ENCODE measurements around the gene C9orf50.
"Not testable (repeated sequence)": the region's sequence is repeated elsewhere in the genome, so short reads cannot be mapped to it uniquely, and the experiment has no call there.

The C9orf50 gene, protein sequence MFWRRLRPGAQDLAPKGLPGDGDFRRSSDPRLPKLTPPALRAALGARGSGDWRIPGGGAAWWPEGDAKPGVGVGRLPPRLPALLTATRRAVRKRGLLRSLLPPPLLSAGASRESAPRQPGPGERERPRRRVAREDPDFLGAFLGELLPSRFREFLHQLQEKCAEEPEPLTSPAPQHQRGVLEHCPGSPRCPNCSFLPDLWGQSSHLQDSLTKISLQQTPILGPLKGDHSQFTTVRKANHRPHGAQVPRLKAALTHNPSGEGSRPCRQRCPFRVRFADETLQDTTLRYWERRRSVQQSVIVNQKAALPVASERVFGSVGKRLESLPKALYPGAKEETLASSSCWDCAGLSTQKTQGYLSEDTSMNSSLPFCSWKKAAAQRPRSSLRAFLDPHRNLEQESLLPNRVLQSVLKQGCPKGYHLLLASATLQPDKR

DNA sequence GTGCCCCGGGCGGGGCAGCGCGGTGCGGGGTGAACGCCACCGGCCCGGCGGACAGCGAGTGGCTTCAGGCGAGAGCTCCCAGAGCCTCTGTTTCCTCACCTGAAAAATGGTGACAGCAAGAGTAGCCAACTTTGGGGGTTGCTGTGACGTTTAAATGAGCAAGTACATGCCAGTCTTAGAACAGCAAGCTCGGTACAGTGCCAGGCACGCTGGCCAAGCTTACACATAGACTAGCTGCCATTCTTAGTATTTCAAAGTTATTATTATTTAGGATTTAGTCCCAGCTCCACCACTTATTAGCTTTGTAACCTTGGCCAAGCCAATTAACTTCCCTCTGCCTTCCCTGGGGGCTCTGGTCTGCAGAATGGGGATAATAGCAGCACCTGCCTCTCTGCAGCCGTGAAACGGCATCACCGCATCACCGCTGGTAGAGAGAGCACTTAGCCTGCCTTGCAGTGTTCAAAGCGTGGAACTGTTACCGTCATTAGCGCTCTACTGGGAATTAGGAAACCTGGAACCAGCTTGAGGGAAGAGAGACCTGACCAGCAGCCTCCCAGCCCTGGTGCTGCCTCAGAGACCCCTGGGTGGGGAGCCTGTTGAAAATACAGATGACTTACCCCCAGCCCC lies at the start of gene C9orf50:
TSS of gene C9orf50 (minus strand) at position 433 of the 627 bp plus-strand sequence. CDS start 527 bp downstream, outside the sequence.
- no peak for DNase-seq

DNA sequence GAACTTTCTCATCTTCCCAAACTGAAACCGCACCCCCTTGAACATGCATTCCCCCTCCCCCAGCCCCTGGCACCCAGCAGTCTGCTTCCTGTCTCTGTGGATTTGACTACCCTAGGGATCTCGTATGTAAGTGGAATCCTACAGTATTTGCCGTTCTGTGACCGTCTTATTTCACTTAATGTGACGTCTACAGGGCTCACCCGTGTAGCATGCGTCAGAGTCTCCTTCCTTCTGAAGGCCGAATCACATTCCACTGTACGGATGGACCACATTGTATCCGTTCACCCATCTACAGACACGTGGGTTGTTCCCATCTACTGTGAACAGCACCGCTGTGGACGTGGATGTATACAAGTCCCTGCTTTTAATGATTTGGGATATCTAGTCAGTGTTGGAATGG lies 49.0 kb upstream of the C9orf50 start:
- DNase-seq, result no peak

GRCh38 chr9:129669141-129669718 lies 48.3 kb upstream of the C9orf50 start:
- DNase-seq, result no peak

- DNase-seq, result no peak
These were observed 46.9 kb upstream of the C9orf50 start for GRCh38 chr9:129667850-129668249.

DNA sequence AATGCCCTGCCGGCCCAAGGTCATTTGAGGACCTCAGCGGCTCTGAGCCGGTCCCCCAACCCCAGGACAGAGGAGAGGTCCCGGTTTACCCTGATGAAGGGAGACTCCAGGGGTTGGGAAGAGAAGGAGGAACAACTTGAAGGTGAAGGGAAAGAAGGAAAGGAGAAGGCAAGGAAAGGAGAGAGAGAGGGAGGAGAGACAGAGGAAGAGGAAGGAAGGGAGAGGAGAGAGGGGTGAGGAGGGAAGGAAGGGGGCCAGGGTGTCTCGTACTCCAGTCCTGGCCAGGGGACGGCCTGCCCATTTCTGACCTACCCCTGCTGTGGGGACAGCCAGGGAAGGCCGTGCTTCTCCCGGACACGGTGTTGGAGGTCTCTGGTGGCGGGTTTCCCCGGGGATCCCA lies 46.5 kb upstream of the C9orf50 start:
- DNase-seq, result no peak

DNA sequence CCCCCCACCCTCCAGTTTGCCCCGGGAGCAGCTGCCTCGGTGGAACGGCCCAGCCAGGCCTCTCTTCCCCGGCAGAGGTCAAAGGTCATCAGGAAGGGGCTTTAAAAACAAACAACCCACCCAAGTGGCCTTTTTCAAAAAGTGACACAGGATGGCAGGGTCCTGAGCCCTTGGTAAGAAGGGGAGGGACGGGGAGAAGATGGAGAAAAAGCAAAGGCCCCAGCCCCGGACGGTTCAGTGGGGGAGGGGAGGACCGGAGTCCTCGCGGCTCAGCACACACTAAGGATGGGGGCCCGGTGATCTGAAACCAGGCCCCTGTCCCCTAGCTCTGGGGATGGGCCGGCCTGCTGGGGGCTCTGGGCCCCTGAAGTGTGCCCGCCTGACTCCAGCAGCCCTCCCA lies 45.7 kb upstream of the C9orf50 start:
- DNase-seq, result no peak

DNA sequence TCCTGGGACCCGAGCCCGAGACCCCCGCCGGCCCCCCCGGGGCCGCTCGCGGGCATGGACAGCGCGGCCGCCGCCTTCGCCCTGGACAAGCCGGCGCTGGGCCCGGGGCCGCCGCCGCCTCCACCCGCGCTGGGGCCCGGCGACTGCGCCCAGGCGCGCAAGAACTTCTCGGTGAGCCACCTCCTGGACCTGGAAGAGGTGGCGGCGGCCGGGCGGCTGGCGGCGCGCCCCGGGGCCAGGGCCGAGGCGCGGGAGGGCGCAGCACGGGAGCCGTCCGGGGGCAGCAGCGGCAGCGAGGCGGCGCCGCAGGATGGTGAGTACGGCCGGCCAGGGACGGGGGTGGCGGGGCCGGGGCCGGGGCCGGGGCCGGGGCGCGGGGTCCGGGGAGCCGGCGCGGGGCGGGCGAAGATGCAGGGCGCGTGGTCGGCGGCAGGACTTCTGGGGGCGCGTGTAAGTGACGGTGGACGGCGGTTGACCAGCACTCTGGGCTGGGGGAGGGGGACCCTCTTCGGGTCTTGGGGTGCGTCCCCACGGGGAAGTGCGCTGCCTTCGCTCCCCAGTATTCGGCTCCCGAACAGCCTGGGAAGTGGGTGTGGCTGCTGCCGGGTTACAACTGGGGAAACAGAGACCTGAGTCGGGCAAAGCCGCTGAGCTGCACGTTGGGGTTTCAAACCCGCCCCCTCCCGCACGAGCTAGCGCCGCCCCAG lies 45.1 kb upstream of the C9orf50 start:
- DNase-seq, result no peak

GRCh38 chr9:129665389-129665775 lies 44.5 kb upstream of the C9orf50 start, which contains the start of gene PRRX2:
Gene PRRX2 (plus strand): TSS chr9:129665647. CDS start chr9:129665868, 221 bp downstream.
- no peak for DNase-seq

- DNase-seq, result no peak
These were observed 44.0 kb upstream of the C9orf50 start for GRCh38 chr9:129664746-129665388.

- DNase-seq, result not testable (repeated sequence)
These were observed 41.3 kb upstream of the C9orf50 start for GRCh38 chr9:129662239-129662638.

GRCh38 chr9:129661029-129661428 lies 40.1 kb upstream of the C9orf50 start:
- no peak for DNase-seq

DNA sequence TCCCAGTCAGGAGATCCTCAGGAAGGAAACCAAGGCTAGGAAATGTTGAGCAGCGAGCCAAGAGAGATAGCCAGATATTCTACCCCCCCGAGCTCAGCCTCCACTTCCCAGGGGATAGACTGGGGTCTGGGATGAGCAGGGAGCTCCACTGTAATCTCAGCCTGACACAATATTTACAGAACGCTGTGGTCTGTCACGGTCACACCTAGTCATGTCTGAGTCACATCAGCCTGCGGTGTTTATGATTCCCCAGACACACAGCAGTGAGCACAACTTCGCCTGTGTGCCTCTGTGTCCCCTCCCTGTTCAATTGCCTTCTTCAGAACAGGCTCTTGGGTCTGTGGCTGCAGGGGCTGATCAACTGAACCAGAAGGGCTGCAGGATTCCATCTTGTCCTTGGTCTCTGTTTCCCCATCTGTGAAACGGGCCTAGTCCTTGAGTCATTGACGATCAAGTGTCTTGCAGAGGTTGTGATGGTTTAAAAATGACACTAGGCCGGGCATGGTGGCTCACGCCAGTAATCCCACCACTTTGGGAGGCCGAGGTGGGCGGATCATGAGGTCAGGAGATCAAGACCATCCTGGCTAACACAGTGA lies 36.0 kb upstream of the C9orf50 start:
- no peak for DNase-seq

DNA sequence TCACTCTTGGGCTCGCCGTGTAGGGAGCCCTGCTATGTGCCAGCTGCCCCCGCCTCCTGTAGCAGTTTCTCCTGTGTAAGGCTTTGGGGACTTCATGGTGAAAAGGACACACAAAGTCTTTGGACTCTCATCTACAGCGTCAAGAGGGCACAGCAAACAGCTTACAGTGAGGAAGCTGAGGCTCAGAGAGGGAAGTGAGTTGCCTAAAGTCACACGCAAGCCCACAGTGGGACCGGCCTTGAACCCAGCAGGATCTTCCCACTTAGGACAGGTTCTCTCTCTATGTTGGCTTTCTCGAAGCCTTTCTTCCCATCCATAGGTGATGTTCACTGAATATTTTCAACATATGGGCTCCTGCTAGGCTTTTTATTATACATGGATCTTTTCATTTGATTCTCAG lies 34.8 kb upstream of the C9orf50 start:
- no peak for DNase-seq

- no peak for DNase-seq
These were observed 34.3 kb upstream of the C9orf50 start for GRCh38 chr9:129655154-129655553.

- DNase-seq, result no peak
These were observed 33.7 kb upstream of the C9orf50 start for GRCh38 chr9:129654554-129655040.

DNA sequence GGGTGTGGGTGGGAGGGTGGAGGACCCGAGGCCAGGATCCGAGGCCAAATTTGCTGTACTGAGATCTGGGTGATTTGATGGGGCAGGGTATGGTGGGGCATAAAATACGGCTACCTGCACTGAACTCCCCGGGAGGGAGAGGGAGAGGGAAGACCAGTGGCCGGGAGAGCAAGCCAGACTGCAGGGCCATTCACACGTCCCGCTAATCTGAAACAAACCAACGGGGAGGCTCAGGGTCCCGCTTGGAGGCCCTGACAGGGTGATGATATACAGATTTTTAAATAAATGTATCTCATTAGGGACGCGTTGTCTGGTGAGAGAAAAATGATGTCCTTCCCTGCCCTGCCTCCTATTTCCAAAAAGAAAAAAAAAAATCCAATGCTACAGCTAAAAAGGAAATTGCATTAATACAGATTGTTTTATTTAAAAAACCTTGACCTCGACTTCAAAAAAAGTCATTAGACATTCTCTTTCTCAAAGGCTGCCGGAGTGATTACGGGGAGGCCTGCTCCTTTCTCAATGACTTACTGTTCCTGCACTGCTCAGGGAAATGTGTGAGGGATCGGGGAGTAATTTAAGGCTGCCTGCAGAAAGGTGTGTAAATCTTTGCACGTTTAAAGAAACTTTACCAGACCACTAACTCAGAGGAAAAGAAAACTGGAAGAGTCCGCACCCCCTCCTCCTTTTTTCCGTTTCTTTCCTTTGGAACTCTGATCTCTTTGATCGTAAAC lies 33.1 kb upstream of the C9orf50 start:
- DNase-seq, result no peak

DNA sequence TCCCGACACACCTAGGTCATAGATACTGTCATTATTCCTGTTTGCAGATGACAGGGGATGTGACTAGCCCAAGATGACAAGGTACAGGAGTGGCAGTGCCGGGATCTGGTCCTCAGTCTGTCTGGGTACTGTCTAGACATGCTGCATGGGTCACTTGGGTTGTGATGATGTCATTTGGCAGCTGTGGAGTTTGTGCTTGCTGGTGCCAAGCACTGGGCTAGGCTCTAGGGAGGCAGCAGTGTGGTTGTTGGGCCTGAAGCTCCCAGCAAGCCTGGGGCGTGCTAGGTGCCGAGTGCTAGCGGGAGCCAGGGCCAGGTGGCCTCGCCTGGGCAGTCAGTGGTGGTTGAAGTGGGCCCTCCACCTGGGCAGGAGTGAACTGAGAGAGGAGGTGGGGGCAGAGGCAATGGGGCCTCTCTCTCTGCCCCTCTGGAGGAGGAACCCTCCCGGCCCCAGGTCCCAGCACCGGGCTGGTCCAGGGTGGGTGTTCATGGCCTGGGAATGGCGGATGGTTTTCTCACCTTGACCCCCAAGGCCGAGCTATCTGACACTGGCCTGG lies 29.9 kb upstream of the C9orf50 start:
- no peak for DNase-seq

DNA sequence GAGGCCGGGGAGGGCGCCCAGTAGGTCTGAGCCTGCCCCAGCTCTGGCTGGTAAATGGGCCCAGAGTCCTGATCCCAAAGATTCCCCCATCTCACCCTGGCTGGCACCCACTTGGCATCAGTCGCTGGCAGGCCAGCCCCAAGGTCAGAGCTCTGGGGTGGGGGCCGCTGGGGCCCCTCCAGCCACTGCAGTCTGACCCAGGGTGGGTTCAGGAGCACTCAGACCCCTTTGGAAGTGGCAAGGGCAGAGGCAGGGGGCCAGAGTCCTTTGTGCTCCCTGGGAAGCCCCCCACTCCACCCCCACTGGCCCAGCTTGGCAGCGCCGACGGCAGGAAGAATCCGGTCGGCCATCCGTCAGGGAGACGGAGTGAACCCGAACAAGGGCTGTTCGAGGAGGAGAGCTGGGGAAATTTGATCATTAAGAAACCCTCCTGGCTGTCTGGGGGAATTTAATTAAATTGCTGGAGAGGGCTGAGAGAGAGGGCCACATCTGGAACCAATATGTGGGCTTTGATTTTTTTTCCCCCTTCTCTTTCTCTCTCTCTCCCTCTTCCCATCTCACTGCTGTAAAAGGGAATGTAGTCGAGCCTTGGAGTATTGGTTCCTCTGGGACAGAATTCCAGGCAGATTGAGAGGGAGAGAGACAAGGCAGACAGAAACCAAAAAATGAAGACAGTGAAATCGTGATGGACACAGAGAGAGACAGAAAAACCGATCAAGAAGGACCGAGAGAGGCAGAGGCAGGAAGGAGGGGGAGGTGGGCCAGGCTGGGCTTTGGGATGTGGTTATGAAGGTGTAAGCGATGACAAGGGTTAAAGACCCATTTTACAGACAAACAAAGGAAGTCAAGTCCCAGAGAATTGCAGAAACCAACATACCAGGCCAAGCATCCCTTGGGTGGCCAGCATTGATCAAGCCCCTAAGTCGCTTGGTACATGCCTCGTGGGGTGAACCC lies 29.1 kb upstream of the C9orf50 start:
- DNase-seq, result no peak

DNA sequence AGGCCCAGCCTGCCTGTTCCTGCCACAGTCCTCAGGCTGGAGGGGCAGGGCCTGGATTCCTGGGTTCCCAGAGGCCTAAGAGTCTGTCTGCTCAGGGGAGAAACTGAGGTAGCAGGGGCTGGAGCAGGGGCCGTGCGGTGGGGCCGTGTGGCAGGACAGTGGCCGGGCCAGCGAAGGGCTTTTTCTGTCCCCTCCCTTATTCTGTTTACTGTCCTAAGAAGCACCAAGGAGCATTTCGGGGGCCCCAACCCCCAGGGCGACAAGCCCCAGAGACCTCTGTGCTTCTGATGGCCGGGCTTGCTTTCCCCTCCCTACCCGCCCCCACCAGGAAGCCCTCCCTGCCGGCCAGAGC lies 27.8 kb upstream of the C9orf50 start:
- DNase-seq, result no peak
